ENCODE results near the gene DDX55. TPM values are rescaled to one million over a fixed set of nuclear protein-coding genes. Genes with fewer than 3 reads are reported as not detected.

Gene DDX55
- total and polyA plus RNA-seq, 2 of the 4 experiments (the other 2 are of a cell fraction), result 13.3 to 18.7 TPM

DNA sequence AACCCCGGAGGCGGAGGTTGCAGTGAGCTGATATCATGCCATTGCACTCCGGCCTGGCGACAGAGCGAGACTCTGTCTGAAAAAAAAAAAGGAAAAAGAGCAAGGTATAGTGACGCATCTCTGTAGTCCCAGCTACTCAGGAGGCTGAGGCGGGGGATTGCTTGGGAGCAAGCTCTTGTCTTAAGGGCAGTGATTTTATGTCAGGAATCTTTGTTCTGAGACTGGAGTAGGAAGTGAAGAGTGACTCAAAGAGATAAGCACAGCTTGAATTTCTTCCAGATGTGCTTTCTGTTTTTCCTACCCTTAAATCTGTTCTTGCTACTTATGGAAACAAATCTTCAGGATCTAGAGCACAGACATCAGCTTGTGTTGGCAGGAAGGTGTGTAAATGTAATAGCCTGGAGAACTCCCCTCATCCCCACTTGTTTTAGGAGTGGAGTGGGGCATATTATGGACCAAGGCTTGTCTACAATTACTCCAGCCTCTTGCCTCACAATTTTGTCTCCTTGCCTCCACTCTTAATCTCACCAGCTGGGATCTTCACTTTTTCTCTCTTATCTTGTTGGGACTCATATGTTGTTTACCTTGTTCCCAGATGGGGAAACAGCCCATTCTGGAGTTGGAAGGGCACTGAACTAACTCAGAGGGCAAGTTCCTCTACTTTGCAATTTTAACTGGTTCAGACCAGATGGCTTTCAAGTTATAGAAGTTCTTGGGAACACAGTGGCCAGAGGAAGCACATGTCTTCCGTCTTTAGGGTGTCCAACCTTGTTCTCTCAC, 10.0 kb upstream of the DDX55 start:
- BruUV-seq (replicated peaks), result no TSS peak
- in situ Hi-C loops (cut with MboI; ENCODE audit: low sequenced_read_pairs), result no loop called here
- Histone ChIP-seq H3K9me1 (ENCODE audit: insufficient read depth, low read length) (no peaks in the 10 kb centered on the region), H4K5ac (ENCODE audit: low read depth, low read length) (no peak overlapping the region), H2AK5ac (ENCODE audit: low read depth, low read length) (no peak overlapping the region), H3K79me1 (ENCODE audit: low read depth in 1 of 2, low read length in 2 of 2) (peaks cover 19 to 46% of the 10 kb centered on the region in 2 experiments; a peak in 3 of 4 replicates), H3K9me3 (ENCODE audit: control insufficient read depth, insufficient read depth, low read length) (no peaks in the 10 kb centered on the region), H2BK20ac (ENCODE audit: low read depth, low read length) (no peak overlapping the region), H4K8ac (ENCODE audit: low read depth in 2 of 2, low read length in 2 of 2) (no peak overlapping the region), H3K4ac (ENCODE audit: low read depth, low read length) (no peak overlapping the region), H2AK9ac (replicated peaks; ENCODE audit: low read depth, low read length, poor library complexity) (no peak overlapping the region), H2BK120ac (ENCODE audit: low read depth, low read length) (no peak overlapping the region), H3K36me3 (ENCODE audit: control insufficient read depth, insufficient read depth, low read length) (peaks cover 46% of the 10 kb centered on the region), H4K20me1 (ENCODE audit: insufficient read depth, low read length) (peaks cover 76% of the 10 kb centered on the region), H3K18ac (ENCODE audit: low read depth, low read length) (no peak overlapping the region), H4K91ac (ENCODE audit: insufficient read depth, low read depth, low read length) (no peak overlapping the region), H3K4me1 (ENCODE audit: control insufficient read depth, insufficient read depth, low read length) (no peaks in the 10 kb centered on the region; the same call in 1 of the 2 replicates), H3K27me3 (ENCODE audit: control insufficient read depth, insufficient read depth, low read length) (no peaks in the 10 kb centered on the region), H3K56ac (ENCODE audit: extremely low read depth, insufficient read depth, low read length) (no peak overlapping the region), H2BK15ac (ENCODE audit: low read depth, low read length) (no peak overlapping the region), H3K9ac (ENCODE audit: low read depth, low read length) (no peak overlapping the region), H3K4me2 (ENCODE audit: low read depth, low read length) (no peak overlapping the region), H3K23ac (ENCODE audit: low read depth, low read length) (no peak overlapping the region), H3K4me3 (ENCODE audit: insufficient read depth, low read depth, low read length) (no peak overlapping the region), H3K27ac (ENCODE audit: insufficient read depth, low read length) (peak overlapping the region; percentile 44; the same call in 1 of the 2 replicates), H2AFZ (replicated peaks; ENCODE audit: low read length, poor library complexity) (no peak overlapping the region), H2BK5ac (ENCODE audit: low read depth, low read length, poor library complexity, severe bottlenecking) (no peak overlapping the region), H3K14ac (replicated peaks; ENCODE audit: low read depth, low read length) (no peak overlapping the region)
- intact Hi-C loops (cut with micrococcal nuclease), result no loop called here
- DNase-seq, result peak; percentile 91
- dilution Hi-C loops (cut with HindIII; ENCODE audit: low sequenced_read_pairs, unreplicated experiment), result no loop called here
- WGBS, 2 experiments (ENCODE audit: extremely low coverage in 2 of 2, insufficient read length in 1 of 2), result 83% methylated on average over 4 of the region's 8 CpGs; no CpG with 5 or more reads in 1 of the 2 experiments
- POLR2A ChIA-PET (ENCODE audit: unreplicated experiment), result no interaction called here
- peak; percentile 80 for ATAC-seq (ENCODE audit: low read depth)
- CTCF ChIA-PET, result interaction anchor here (0.5 kb wide), 1 partner anchor 8 kb away, joined by 3 read pairs; no protein-coding TSS in a partner anchor
- TF ChIP-seq RAD21 (IDR thresholded peaks at IDR 0.05; ENCODE audit: low read length), result no peak
- TF ChIP-seq, protein P1, sequence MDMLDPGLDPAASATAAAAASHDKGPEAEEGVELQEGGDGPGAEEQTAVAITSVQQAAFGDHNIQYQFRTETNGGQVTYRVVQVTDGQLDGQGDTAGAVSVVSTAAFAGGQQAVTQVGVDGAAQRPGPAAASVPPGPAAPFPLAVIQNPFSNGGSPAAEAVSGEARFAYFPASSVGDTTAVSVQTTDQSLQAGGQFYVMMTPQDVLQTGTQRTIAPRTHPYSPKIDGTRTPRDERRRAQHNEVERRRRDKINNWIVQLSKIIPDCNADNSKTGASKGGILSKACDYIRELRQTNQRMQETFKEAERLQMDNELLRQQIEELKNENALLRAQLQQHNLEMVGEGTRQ (IDR thresholded peaks at IDR 0.05; ENCODE audit: low read depth, low read length), result no peak
- no peak for TF ChIP-seq BHLHE40 (IDR thresholded peaks at IDR 0.05; ENCODE audit: low read depth, low read length)

All from IMR-90 (cell line).